ENCODE measurements around the gene RTN4. TPM values are rescaled to one million over a fixed set of nuclear protein-coding genes. Genes with fewer than 3 reads are reported as not detected.
"Not testable (repeated sequence)": the region's sequence is repeated elsewhere in the genome, so short reads cannot be mapped to it uniquely, and the experiment has no call there.

The RTN4 gene
- total RNA-seq, 1 experiment from 2014 or later, result 342 TPM

DNA sequence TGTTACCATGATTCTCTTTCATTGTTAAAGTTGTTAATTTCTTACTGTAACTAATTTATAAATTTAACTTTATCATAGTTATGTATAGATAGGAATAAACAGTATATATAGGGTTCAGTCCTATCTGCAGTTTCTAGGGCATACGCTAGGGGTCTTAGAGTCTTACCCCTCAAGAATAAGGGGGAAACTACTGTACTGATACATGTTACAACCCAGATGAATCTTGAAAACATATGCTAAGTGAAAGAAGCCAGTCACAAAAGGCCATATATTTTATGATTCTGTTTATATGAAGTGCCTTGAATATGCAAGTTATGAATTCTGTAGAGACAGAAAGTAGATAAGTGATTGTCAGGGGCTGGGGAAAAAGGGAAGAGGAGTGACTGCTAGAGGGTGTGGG is 52.4 kb downstream of the RTN4 start:
- Histone ChIP-seq H3F3A (ENCODE audit: insufficient read depth, low read depth) (peaks cover 94% of the 10 kb centered on the region), H3K9me3 (ENCODE audit: insufficient read depth, low read depth) (no peaks in the 10 kb centered on the region), H3K27me3 (ENCODE audit: insufficient read depth, low read depth) (no peaks in the 10 kb centered on the region), H3K9me2 (ENCODE audit: insufficient read depth) (no peaks in the 10 kb centered on the region), H3K36me3 (ENCODE audit: low read depth) (peaks cover 14% of the 10 kb centered on the region; the same call in 1 of the 2 replicates), H3K27ac (no peak overlapping the region), H3K4me2 (no peak overlapping the region), H3K4me1 (replicated peaks; ENCODE audit: insufficient read depth) (0 out of 2 replicates have a peak, but pooled peaks cover 25% of the 10 kb centered on the region), H2AFZ (no peak overlapping the region), H3K4me3 (no peak overlapping the region), H3K79me2 (ENCODE audit: low read depth) (peaks cover 100% of the 10 kb centered on the region), H4K20me1 (ENCODE audit: insufficient read depth) (peaks cover 99% of the 10 kb centered on the region)
- BruUV-seq (replicated peaks), result no TSS peak
- CTCF ChIA-PET, result no interaction called here
- DNase-seq, result no peak
- POLR2A ChIA-PET (ENCODE audit: unreplicated experiment), result no interaction called here
- intact Hi-C loops (cut with micrococcal nuclease; ENCODE audit: unreplicated experiment), result no loop called here
- TF ChIP-seq EZH2 (IDR thresholded peaks at IDR 0.05; ENCODE audit: low read depth), result no peak
- TF ChIP-seq, protein P1, sequence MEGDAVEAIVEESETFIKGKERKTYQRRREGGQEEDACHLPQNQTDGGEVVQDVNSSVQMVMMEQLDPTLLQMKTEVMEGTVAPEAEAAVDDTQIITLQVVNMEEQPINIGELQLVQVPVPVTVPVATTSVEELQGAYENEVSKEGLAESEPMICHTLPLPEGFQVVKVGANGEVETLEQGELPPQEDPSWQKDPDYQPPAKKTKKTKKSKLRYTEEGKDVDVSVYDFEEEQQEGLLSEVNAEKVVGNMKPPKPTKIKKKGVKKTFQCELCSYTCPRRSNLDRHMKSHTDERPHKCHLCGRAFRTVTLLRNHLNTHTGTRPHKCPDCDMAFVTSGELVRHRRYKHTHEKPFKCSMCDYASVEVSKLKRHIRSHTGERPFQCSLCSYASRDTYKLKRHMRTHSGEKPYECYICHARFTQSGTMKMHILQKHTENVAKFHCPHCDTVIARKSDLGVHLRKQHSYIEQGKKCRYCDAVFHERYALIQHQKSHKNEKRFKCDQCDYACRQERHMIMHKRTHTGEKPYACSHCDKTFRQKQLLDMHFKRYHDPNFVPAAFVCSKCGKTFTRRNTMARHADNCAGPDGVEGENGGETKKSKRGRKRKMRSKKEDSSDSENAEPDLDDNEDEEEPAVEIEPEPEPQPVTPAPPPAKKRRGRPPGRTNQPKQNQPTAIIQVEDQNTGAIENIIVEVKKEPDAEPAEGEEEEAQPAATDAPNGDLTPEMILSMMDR (conservative IDR thresholded peaks at IDR 0.05), result no peak

DNA sequence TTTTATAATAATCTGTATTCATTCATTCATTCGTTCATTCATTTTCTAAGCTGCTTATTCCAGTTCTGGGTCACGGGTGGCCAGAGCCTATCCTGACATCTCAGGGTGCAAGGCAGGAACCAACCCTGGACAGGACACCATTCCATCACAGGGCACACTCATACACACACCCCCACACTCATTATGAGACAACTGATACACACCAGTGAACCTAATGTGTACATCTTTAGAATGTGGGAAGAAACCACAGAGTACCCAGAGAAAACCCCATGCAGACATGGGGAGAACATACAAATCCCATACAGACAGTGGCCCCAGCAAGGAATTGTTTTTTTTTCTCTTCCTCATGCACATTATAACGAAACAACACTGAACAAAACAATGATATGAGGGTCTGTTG is 54.7 kb downstream of the RTN4 start:
- Histone ChIP-seq H3K9me2 (ENCODE audit: insufficient read depth) (no peaks in the 10 kb centered on the region), H3K27me3 (ENCODE audit: insufficient read depth, low read depth) (no peaks in the 10 kb centered on the region), H3K27ac (no peak overlapping the region), H3K4me3 (no peak overlapping the region), H4K20me1 (ENCODE audit: insufficient read depth) (peaks cover 100% of the 10 kb centered on the region), H3K4me1 (replicated peaks; ENCODE audit: insufficient read depth) (0 out of 2 replicates have a peak, but pooled peaks cover 13% of the 10 kb centered on the region), H3K4me2 (no peak overlapping the region), H3K36me3 (ENCODE audit: low read depth) (peaks cover 20% of the 10 kb centered on the region; the same call in 1 of the 2 replicates), H3K79me2 (ENCODE audit: low read depth) (peaks cover 100% of the 10 kb centered on the region), H2AFZ (no peak overlapping the region), H3F3A (ENCODE audit: insufficient read depth, low read depth) (peaks cover 99% of the 10 kb centered on the region), H3K9me3 (ENCODE audit: insufficient read depth, low read depth) (no peaks in the 10 kb centered on the region)
- POLR2A ChIA-PET (ENCODE audit: unreplicated experiment), result no interaction called here
- BruUV-seq (replicated peaks), result no TSS peak
- intact Hi-C loops (cut with micrococcal nuclease; ENCODE audit: unreplicated experiment), result no loop called here
- DNase-seq, result no peak
- TF ChIP-seq, protein P1 (conservative IDR thresholded peaks at IDR 0.05), result no peak
- no peak for TF ChIP-seq EZH2 (IDR thresholded peaks at IDR 0.05; ENCODE audit: low read depth)
- CTCF ChIA-PET, result no interaction called here

DNA sequence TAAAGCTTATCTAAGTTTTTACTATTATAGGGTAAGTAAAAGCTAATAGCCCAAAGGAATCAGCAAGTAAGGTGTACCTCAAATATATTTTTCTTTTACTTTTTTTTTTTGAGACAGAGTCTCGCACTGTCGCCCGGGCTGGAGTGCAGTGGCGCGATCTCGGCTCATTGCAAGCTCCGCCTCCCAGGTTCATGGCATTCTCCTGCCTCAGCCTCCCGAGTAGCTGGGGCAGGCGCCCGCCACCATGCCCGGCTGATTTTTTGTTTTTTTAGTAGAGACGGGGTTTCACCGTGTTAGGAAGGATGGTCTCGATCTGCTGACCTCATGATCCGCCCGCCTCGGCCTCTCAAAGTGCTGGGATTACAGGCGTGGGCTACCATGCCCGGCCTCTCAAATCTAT is 59.6 kb downstream of the RTN4 start:
- BruUV-seq (replicated peaks); intact Hi-C loops (cut with micrococcal nuclease; ENCODE audit: unreplicated experiment); H3K4me3 ChIP-seq; POLR2A ChIA-PET (ENCODE audit: unreplicated experiment); H3K27me3 ChIP-seq (ENCODE audit: insufficient read depth, low read depth); CTCF ChIA-PET; H3K4me2 ChIP-seq; H2AFZ ChIP-seq; H3K9me3 ChIP-seq (ENCODE audit: insufficient read depth, low read depth); H3K27ac ChIP-seq; DNase-seq; H3K9me2 ChIP-seq (ENCODE audit: insufficient read depth): not testable (repeated sequence)
- H3K36me3 ChIP-seq (ENCODE audit: low read depth), result peaks cover 41% of the 10 kb centered on the region
- H3K4me1 ChIP-seq (replicated peaks; ENCODE audit: insufficient read depth), result peaks cover 20% of the 10 kb centered on the region
- H3K79me2 ChIP-seq (ENCODE audit: low read depth), result peaks cover 100% of the 10 kb centered on the region
- peaks cover 100% of the 10 kb centered on the region for H4K20me1 ChIP-seq (ENCODE audit: insufficient read depth)
- peaks cover 99% of the 10 kb centered on the region for H3F3A ChIP-seq (ENCODE audit: insufficient read depth, low read depth)

DNA sequence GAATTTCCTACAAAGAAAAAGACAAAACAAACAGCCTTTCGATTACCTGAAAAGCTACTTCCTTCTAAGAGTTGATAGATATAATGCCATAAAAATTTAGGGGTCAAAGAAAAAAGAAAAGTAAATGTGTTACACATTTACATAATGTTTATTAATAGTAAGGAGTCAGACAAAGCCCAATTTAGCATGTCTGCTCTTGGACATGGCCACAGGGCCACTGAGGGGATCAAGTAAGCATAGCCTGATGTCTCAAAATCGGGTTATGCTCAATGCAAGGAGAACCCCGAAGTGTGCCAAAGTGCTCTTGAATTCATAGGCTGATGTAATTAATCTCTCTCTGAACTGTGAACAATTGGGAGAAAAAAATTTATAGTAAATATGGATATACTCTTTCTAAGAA is 61.6 kb downstream of the RTN4 start:
- TF ChIP-seq, protein P1 (conservative IDR thresholded peaks at IDR 0.05), result no peak
- no peak for TF ChIP-seq EZH2 (IDR thresholded peaks at IDR 0.05; ENCODE audit: low read depth)
- POLR2A ChIA-PET (ENCODE audit: unreplicated experiment), result no interaction called here
- intact Hi-C loops (cut with micrococcal nuclease; ENCODE audit: unreplicated experiment), result no loop called here
- Histone ChIP-seq H3K4me1 (replicated peaks; ENCODE audit: insufficient read depth) (peaks cover 41% of the 10 kb centered on the region), H3K9me3 (ENCODE audit: insufficient read depth, low read depth) (no peaks in the 10 kb centered on the region), H4K20me1 (ENCODE audit: insufficient read depth) (peaks cover 100% of the 10 kb centered on the region), H3K27me3 (ENCODE audit: insufficient read depth, low read depth) (no peaks in the 10 kb centered on the region), H3K9me2 (ENCODE audit: insufficient read depth) (no peaks in the 10 kb centered on the region), H3K36me3 (ENCODE audit: low read depth) (peaks cover 62% of the 10 kb centered on the region), H3K4me2 (no peak overlapping the region), H3K79me2 (ENCODE audit: low read depth) (peaks cover 100% of the 10 kb centered on the region), H3K27ac (peak overlapping the region; percentile 32; the same call in 1 of the 2 replicates), H3K4me3 (no peak overlapping the region), H3F3A (ENCODE audit: insufficient read depth, low read depth) (peaks cover 100% of the 10 kb centered on the region), H2AFZ (no peak overlapping the region)
- DNase-seq, result no peak
- BruUV-seq (replicated peaks), result no TSS peak
- CTCF ChIA-PET, result no interaction called here

Data from PC-9 (cell line).